Naive B cell (primary cell): ENCODE results near the gene SEMA4C. TPM values are rescaled to one million over a fixed set of nuclear protein-coding genes. Genes with fewer than 3 reads are reported as not detected.

ENCODE experiments used
- ATAC-seq, 2 donors: fragments of 150-1000 bp; cut with Tn5 transposase; 2 replicates each; pipeline ENCODE4 v1.10.0; 2021; ENCODE audit warnings: low read depth in 2 of 2, mild to moderate bottlenecking in 2 of 2, moderate library complexity in 2 of 2
- DNase-seq: peaks from one replicate; pipeline ENCODE4 v3.0.0; 2022
- H3K27ac Mint-ChIP-seq, 6 donors: one replicate each; pipeline ENCODE4 v1.8.0; 2020 to 2022; ENCODE audit warnings: mild to moderate bottlenecking in 6 of 6, mixed read lengths in 6 of 6, moderate library complexity in 5 of 6, inconsistent platforms in 2 of 6
- H3K27me3 Mint-ChIP-seq, 3 donors: one replicate each; pipeline ENCODE4 v1.8.0; 2021 to 2022; ENCODE audit warnings: mixed read lengths in 3 of 3, mild to moderate bottlenecking in 1 of 3
- H3K36me3 Mint-ChIP-seq, 2 donors: one replicate each; pipeline ENCODE4 v1.8.0; 2020 to 2022; ENCODE audit warnings: mixed read lengths in 2 of 2, inconsistent platforms in 1 of 2, mild to moderate bottlenecking in 1 of 2
- H3K4me1 Mint-ChIP-seq, 3 donors: one replicate each; pipeline ENCODE4 v1.8.0; 2020 to 2022; ENCODE audit warnings: mixed read lengths in 3 of 3, inconsistent platforms in 1 of 3, mild to moderate bottlenecking in 1 of 3, moderate library complexity in 1 of 3
- H3K4me3 Mint-ChIP-seq, 8 donors: one replicate each; pipeline ENCODE4 v1.8.0; 2020 to 2022; ENCODE audit warnings: mild to moderate bottlenecking in 8 of 8, mixed read lengths in 8 of 8, moderate library complexity in 8 of 8, inconsistent platforms in 2 of 8
- H3K9me3 Mint-ChIP-seq, 7 donors: one replicate each; pipeline ENCODE4 v1.8.0; 2020 to 2022; ENCODE audit warnings: mixed read lengths in 7 of 7, mild to moderate bottlenecking in 5 of 7, inconsistent platforms in 2 of 7, moderate library complexity in 1 of 7
- polyA plus RNA-seq, 6 donors: library from polyadenylated mRNA; unstranded; fragments of 300-500 nt; fragmentation: Illumina TruSeq; gene quantifications; one replicate each; pipeline ENCODE4 v1.2.3, GENCODE V29; 2021; ENCODE audit warnings: low read depth in 6 of 6

SEMA4C gene
- polyA plus RNA-seq, 6 donors from 2014 or later: 0.82 TPM; not detected in 5

DNA sequence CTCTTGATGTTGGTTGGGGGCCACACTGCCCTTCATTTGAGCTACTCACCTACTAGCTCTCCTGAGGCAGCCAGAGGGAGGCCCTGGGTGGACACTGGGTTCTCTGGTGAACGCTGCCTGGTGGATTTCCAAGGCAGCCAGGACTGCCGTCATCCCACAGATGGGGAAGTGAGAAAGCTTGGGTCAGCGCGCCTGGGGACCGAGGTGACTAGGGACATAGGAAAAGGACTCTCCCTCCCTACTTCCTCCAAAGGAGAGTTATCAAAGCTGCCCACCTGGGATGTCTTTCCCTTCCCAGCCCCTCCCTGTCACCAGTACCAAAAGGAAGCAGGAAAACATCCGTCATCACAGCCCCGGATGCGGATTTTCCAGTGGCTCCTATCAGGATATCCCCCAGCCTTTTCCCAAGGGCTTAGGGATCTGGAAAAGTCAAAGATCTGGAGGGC is 3.8 kb upstream of the SEMA4C start:
- H3K9me3 Mint-ChIP-seq: no peaks in the 10 kb centered on the region
- H3K27me3 Mint-ChIP-seq: peaks cover 8 to 39% (median 16%) of the 10 kb centered on the region in 3 donors
- DNase-seq: no peak
- H3K27ac Mint-ChIP-seq: peak overlapping the region in 4 of 6 donors; percentile 21 to 98 (median 82)
- no peak for ATAC-seq
- no peak overlapping the region for H3K4me3 Mint-ChIP-seq
- peaks cover 17 to 36% (median 27%) of the 10 kb centered on the region in 3 donors for H3K4me1 Mint-ChIP-seq
- no peaks in the 10 kb centered on the region for H3K36me3 Mint-ChIP-seq

DNA sequence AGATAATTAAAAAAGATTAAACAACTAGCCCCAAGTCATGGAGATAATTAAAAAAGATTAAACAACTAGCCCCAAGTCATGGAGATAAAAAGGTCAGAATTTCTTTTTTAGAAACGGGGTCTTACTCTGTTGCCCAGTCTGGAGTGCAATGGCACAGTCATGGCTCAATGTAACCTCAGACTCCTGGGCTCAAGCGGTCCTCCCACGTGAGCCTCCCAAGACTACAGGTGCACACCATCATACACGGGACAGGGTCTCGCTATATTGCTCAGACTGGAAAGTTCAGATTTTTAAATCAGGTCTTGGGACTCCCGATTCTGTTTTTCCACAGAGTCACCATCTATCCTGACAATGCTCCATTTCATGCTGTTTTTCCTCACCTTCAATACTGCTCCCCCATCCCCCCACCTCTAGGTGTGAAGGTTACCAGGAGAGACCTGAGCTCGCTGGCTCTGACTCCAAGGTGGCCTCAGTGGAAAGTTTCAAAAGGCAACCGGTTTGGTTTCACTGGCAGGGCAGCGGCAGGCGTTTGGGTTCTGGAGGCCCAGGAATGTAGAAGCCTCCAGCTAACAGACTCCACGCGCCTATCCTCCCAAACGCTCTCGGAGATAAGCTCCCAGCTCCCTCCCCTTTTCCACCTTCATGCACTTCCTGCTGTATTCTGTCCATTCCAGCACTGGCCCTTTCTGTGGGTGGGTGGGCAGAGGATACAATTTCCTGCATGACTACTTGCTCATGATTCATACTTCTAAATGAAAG is 2.9 kb upstream of the SEMA4C start:
- H3K4me1 Mint-ChIP-seq: peaks cover 21 to 41% (median 33%) of the 10 kb centered on the region in 3 donors
- peak overlapping the region in 1 of 6 donors; percentile 66 for H3K27ac Mint-ChIP-seq
- DNase-seq: no peak

DNA sequence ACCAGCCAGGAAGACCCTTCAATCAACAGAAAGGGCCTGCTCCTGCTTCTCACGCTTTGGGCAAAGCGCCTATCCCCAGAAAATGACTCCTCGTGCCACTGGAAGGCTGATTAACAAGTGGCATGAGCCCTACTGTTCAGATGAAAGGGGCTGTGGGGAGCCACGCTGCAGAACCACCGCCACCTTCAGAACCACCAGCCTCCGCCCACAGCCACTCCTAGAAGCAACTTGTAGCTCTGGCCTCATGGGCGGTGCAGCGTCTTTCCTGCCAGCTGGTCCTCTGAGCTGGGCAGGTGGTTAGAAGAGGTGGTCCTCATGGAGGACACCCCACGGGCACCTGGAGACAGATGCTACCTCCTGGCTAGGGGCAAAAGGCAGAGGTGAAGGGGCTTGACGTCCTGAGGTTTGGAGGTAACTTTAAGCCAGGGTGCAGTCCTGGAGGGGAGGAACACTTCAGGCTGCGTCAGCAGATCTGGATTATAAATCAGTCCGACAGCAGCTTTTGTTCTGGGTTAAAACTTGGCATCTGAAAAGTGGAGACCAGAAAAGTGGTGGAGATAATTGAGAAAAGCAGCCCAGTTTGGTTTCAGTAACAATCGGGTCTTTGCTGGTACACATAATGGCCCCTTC is 861 bp upstream of the SEMA4C start:
- Mint-ChIP-seq H3K4me3 (peak overlapping the region; percentile 77 to 90 (median 86)), H3K9me3 (no peaks in the 10 kb centered on the region), H3K36me3 (no peaks in the 10 kb centered on the region), H3K27ac (peak overlapping the region in 3 of 6 donors; percentile 18 to 78 (median 52)), H3K4me1 (peaks cover 24 to 51% (median 47%) of the 10 kb centered on the region in 3 donors), H3K27me3 (peaks cover 24 to 44% (median 29%) of the 10 kb centered on the region in 3 donors)
- ATAC-seq: no peak
- no peak for DNase-seq

More for the DNA sequence above, 2.9 kb upstream of the SEMA4C start:
- Mint-ChIP-seq H3K9me3 (no peaks in the 10 kb centered on the region), H3K36me3 (no peaks in the 10 kb centered on the region), H3K4me3 (peak overlapping the region in 2 of 8 donors; percentile 6 to 61), H3K27me3 (peaks cover 12 to 36% (median 21%) of the 10 kb centered on the region in 3 donors)
- ATAC-seq: no peak

DNA sequence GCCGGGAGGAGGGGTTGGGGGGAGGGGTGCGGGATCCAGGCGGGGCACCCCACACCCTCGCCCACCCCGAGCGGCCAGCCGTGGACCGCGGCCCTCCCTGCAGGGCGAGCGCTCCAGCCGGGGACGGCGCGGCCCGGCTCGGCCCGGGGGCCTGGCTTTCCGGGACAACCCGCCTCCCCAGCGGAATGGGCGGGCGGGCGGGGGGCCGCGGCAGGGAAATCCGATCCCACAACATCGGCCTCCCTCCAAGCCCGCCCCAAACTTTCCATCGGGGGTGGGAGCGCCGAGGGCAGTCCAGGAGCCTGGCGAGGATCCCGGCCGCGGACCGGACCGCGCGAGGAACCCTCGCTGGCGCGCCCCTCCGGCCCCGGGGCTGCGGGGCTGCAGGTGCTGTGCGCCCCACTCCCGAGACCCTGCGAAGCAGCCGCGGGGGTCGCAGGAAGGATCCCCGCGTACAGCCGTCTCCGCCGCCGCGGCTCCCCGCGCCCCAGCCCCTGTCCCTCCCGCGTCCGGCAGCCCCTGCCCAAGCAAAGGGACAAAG is 529 bp downstream of the SEMA4C start:
- no peak for ATAC-seq
- DNase-seq: no peak
- Mint-ChIP-seq H3K9me3 (no peaks in the 10 kb centered on the region), H3K4me3 (peak overlapping the region in 3 of 8 donors; percentile 15 to 81 (median 81)), H3K4me1 (peaks cover 14 to 37% (median 33%) of the 10 kb centered on the region in 3 donors), H3K36me3 (no peaks in the 10 kb centered on the region), H3K27ac (no peak overlapping the region), H3K27me3 (peaks cover 22 to 51% (median 35%) of the 10 kb centered on the region in 3 donors)

DNA sequence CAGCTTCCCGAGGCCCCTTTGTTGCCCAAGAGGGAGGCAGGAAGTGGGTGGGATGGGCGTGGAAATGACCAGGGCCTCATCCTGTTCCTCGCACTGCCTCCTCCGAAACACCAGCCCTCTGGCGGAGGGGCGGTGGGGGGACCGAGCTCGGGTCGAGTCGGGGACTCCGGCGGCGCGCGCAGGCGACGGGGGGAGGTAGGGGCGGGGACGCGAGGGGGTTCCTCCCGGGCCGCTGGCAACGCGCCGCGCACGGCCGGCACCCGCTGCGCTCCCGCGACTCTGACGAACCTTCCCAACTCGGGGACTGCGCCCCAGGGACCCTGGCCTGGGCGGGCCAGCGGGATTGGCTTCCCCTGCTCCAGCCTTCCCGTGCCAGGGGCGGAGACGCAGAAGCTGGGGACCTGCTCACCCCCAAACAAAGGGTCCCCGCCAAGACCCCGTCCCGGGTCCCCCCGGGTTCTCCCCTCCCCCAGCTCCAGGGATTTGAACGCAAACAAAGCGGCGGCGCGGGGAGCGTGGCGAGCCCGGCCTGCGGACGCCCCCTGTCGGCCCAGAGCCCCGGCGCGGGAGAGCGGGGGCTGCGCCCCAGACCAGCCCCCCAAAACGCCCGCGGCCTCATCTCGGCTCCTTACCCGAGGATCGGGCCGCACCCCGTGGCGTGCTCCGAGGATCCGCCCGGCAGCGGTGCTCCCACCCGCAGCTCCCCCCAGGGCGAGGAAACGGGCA is 1.2 kb downstream of the SEMA4C start:
- Mint-ChIP-seq H3K4me1 (peaks cover 11 to 31% (median 29%) of the 10 kb centered on the region in 3 donors), H3K27me3 (peaks cover 19 to 52% (median 35%) of the 10 kb centered on the region in 3 donors), H3K36me3 (no peaks in the 10 kb centered on the region), H3K4me3 (peak overlapping the region in 7 of 8 donors; percentile 77 to 88 (median 81)), H3K27ac (peak overlapping the region in 1 of 6 donors; percentile 23), H3K9me3 (no peaks in the 10 kb centered on the region)
- ATAC-seq: peak; percentile 29 to 42
- DNase-seq: no peak

DNA sequence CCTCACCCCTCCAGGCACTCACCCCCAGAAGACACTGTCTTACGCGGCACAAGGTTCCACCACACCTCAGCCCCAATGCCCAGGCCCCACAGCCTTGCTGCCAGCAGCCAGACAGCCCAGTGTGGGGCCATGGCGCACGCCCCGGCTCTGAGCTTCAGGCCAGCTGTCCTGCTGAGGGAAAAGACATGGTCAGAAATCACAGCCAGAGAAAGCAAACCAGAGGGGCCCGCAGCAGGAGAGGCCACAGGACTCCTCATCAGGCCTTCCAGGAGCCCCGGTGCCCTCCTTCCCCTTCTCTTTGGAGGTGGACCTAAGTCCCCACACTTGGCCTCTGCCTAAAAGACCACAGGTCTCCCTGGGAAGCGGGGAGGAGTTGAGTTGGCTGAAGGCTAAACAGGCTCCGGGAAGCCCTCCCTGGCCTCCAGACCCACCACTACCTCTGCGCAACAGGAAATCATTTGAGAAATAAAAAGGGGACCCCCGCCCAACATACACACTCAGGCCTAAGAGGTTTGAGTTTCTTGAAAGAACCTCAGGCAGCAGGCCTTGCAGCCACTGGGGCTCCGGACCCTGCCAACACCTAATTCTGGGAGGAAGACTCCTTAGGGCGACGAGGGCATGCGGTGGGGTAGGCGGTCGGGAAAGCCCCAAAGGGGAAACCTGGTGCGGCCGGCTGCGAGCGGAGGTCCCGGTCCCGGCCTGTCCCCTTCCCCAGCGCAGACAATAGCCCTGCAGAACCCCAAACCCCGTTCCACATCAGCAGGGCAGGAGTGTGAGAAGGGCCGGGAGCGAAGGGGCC is 1.9 kb downstream of the SEMA4C start:
- Mint-ChIP-seq H3K27me3 (peaks cover 25 to 57% (median 35%) of the 10 kb centered on the region in 3 donors), H3K36me3 (no peaks in the 10 kb centered on the region), H3K27ac (peak overlapping the region in 4 of 6 donors; percentile 8 to 88 (median 40)), H3K4me3 (peak overlapping the region; percentile 77 to 88 (median 81)), H3K9me3 (no peaks in the 10 kb centered on the region), H3K4me1 (peaks cover 11 to 29% (median 26%) of the 10 kb centered on the region in 3 donors)
- DNase-seq (no peak), ATAC-seq (peak; percentile 22 to 28)

DNA sequence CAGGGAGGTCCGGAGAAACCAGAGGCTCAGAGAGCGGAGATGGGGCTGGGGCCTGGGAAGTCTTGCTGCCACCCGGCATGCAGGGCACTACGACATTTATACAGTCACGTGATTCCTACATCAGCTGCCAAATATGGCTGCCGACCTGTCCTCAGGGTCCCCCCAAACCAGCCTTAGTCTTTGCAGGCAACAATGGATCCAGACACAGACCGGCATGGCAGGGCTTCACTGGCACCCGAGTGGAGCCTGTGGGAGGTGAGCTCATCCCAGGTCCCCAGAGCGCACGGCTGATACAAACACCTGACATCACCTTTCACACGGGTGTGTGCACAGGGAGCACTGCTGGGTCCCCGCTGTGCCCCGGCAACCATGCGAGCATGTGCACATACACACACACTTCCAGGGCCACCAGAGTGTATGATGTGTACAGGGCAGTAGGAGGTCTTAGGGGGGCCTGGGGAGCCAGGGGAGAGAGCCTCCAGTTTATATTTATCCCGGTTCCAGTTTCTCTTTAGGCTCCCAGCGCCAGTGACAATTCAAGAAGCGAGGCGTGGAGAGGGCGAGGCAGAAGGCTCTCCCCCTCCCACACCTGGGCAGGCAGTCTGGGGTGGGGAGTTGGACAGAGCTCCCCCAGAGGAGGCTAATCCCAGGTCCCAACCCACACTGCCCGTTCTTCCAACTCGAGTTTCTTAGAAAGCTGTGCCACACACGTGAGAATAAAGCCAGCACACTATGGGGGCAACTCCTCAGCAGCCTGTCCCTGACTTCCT is 2.7 kb downstream of the SEMA4C start:
- Mint-ChIP-seq H3K27ac (peak overlapping the region in 3 of 6 donors; percentile 8 to 88 (median 23)), H3K9me3 (no peaks in the 10 kb centered on the region), H3K36me3 (no peaks in the 10 kb centered on the region), H3K27me3 (peaks cover 25 to 57% (median 35%) of the 10 kb centered on the region in 3 donors), H3K4me1 (peaks cover 11 to 29% (median 26%) of the 10 kb centered on the region in 3 donors), H3K4me3 (peak overlapping the region; percentile 76 to 88 (median 81))
- ATAC-seq (no peak), DNase-seq (no peak)

DNA sequence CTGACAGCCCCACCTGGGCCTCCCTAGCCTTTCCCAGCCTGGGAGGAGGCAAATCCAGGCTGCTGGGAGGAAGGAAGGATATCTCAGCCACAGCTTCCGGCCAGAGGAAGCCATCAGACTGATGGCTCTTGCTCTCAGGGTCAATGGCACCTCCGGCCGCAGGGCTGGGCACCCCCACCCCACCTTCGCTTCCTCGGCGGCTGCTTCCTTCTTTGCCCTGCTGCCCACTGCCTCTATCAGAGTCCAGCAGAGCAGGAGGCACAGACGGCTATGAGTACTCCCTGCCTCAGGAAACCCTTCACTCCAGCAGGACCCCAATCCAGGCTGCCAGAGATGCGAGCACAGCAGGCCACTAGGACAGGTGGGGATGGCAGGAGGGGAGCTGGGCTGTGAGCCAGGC is 3.3 kb downstream of the SEMA4C start:
- peak overlapping the region in 5 of 8 donors; percentile 41 to 81 (median 76) for H3K4me3 Mint-ChIP-seq
- H3K27ac Mint-ChIP-seq: no peak overlapping the region
- H3K4me1 Mint-ChIP-seq: peaks cover 11 to 29% (median 26%) of the 10 kb centered on the region in 3 donors
- peaks cover 25 to 57% (median 35%) of the 10 kb centered on the region in 3 donors for H3K27me3 Mint-ChIP-seq
- DNase-seq (no peak), ATAC-seq (no peak)
- no peaks in the 10 kb centered on the region for H3K9me3 Mint-ChIP-seq
- no peaks in the 10 kb centered on the region for H3K36me3 Mint-ChIP-seq

DNA sequence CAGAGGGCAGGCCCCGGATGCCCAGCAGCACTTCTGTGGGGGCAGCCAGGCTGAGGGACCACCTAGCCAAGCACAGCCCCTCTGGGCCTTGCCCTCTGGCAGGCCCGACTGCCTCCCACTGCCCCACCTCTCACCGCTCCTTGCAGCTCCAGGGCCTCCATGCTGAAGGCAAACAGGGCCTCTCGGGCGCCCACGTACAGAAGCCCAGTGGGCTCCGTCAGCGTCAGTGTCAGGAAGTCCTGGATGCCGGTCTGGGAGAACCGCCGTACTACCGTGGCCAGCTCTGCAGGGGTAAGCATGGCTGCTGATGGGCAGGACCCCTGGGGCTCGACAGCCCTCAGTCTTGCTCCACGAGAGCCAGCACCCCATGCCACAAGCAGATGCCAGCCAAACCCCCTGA is 3.7 kb downstream of the SEMA4C start:
- Mint-ChIP-seq H3K4me3 (peak overlapping the region in 1 of 8 donors; percentile 45), H3K27ac (no peak overlapping the region), H3K9me3 (no peaks in the 10 kb centered on the region), H3K4me1 (peaks cover 11 to 29% (median 26%) of the 10 kb centered on the region in 3 donors), H3K27me3 (peaks cover 22 to 58% (median 35%) of the 10 kb centered on the region in 3 donors), H3K36me3 (no peaks in the 10 kb centered on the region)
- ATAC-seq: no peak
- DNase-seq: no peak

DNA sequence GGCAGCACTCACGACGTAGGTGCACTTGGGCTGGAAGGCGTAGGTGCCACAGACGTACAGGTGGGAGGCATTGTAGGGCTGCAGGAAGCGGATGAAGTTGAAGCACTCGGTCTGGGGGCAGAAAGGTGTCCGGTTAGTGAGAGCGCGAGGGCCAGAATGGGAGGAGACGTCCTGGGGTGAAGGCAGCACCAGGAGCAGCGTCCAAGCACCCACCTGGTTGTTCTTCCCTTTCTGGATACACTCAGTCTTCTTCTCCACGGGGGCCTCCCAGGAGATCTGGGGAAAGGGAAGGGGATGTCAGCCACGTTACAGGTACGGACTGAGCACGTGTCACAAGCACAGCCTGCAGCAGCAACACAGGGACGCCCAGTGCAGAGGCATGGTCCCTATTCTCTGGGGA is 4.2 kb downstream of the SEMA4C start:
- H3K9me3 Mint-ChIP-seq: no peaks in the 10 kb centered on the region
- H3K36me3 Mint-ChIP-seq: no peaks in the 10 kb centered on the region
- H3K27me3 Mint-ChIP-seq: peaks cover 17 to 53% (median 31%) of the 10 kb centered on the region in 3 donors
- no peak for ATAC-seq
- peak overlapping the region in 1 of 8 donors; percentile 45 for H3K4me3 Mint-ChIP-seq
- H3K27ac Mint-ChIP-seq: no peak overlapping the region
- peaks cover 9 to 25% (median 21%) of the 10 kb centered on the region in 3 donors for H3K4me1 Mint-ChIP-seq
- DNase-seq: no peak

DNA sequence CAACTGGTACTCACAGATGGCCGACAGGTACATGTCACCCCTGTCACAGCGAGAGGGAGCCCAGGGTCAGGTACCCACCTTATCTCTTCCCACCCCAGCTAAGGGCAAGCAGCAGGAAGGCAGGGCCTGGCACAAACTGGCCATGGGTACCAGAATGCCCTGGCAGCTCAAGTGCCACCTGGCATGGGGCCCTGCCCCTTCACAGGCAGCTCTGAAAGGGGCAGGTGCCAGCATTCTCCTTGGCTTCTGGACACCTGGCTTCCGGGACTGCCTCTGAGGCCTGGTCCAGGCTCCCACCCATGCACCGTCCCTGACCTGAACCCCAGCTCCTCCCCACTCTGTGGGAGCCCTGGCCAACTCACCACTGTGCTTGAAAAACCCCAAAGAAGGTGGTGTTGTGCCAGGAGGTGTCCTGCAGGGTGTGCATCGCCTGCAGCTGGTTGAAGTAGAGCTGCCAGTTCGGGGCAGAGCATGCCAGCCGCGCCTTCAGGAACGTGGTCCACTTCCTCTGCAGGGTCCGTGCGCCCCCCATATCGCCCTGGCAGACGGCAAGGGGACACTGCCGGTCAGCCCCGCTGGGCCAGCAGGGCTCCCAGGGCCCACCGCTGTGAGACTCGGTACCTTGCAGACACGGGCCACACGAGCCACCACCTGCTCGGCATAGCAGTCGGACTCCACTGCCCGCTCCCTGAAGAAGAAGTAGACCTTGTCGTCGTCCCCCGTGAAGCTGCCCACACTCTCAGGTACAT is 5.4 kb downstream of the SEMA4C start:
- Mint-ChIP-seq H3K4me1 (peaks cover 7 to 21% (median 17%) of the 10 kb centered on the region in 3 donors), H3K27ac (no peak overlapping the region)

More for the DNA sequence above, 5.4 kb downstream of the SEMA4C start:
- ATAC-seq (no peak), DNase-seq (no peak)
- Mint-ChIP-seq H3K27me3 (peaks cover 14 to 50% (median 27%) of the 10 kb centered on the region in 3 donors), H3K4me3 (no peak overlapping the region), H3K9me3 (no peaks in the 10 kb centered on the region), H3K36me3 (no peaks in the 10 kb centered on the region)
